HepG2 (cell line): ENCODE data around the gene CTTNBP2NL. TPM values are rescaled to one million over a fixed set of nuclear protein-coding genes. Genes with fewer than 3 reads are reported as not detected.

ENCODE experiments used
- ATAC-seq: fragments of 200-7000 bp; cut with Tn5 transposase; 3 replicates; pipeline ENCODE4 v1.9.1; 2020; ENCODE audit warnings: mild to moderate bottlenecking, moderate library complexity
- BruUV-seq: library from RNA; stranded (reverse); fragments of 400-500 nt; replicated peaks from 2 replicates; lab custom pipeline; 2021; lab: Mats Ljungman, UMichigan
- CTCF ChIA-PET: fragments of 300-600 bp; formaldehyde crosslinking; extraction: SDS; loops from one replicate; lab custom pipeline; 2021; ENCODE audit warnings: low total read pairs, inconsistent platforms, low intra/inter-chr PET ratio; lab: Yijun Ruan, JAX
- POLR2A ChIA-PET: fragments of 350-600 bp; sonication (Branson Sonifier 250); formaldehyde crosslinking; loops from one replicate; lab custom pipeline; 2020; ENCODE audit warnings: antibody characterized with exemption, inconsistent platforms; lab: Yijun Ruan, JAX
- DNase-seq: peaks from one replicate; pipeline ENCODE4 v3.0.0-alpha.2; 2015; ENCODE audit warnings: low spot score
- FAIRE-seq: peaks from 3 replicates; lab custom pipeline; 2011; peaks lifted over from hg19 to GRCh38; lab: Jason Lieb, UNC
- H2AFZ ChIP-seq: one replicate; pipeline ENCODE4 v1.6.1; 2011; ENCODE audit warnings: low read length, inconsistent platforms
- H3K27ac ChIP-seq: fragments of 300-600 bp; 3 replicates; pipeline ENCODE4 v1.8.0; 2011; ENCODE audit warnings: mixed run types, mild to moderate bottlenecking, mixed read lengths, low read length, inconsistent platforms; ENCODE audit not compliant: insufficient read depth; ENCODE audit errors: extremely low read length
- H3K27me3 ChIP-seq, 2 experiments: fragments of 200-600 bp in 1 of 2; 2 replicates in 1 of 2; 3 replicates in 1 of 2; pipeline versions ENCODE4 v1.6.0 to v1.8.0; 2011; ENCODE audit warnings: low read length in 2 of 2, mild to moderate bottlenecking in 2 of 2, moderate library complexity in 2 of 2, inconsistent platforms in 1 of 2; ENCODE audit not compliant: insufficient read depth in 2 of 2, control insufficient read depth in 1 of 2
- H3K36me3 ChIP-seq, 2 experiments: fragments of 200-600 bp in 1 of 2; replicated peaks in 1 of 2; 2 replicates in 1 of 2; 3 replicates in 1 of 2; pipeline versions ENCODE4 v1.5.1 to v1.8.0; 2011; ENCODE audit warnings: low read length in 2 of 2, inconsistent platforms in 1 of 2; ENCODE audit not compliant: insufficient read depth in 2 of 2, control insufficient read depth in 1 of 2
- H3K4me1 ChIP-seq: 2 replicates; pipeline ENCODE4 v1.5.1; 2012; ENCODE audit warnings: low read length, inconsistent platforms; ENCODE audit not compliant: insufficient read depth
- H3K4me2 ChIP-seq: 2 replicates; pipeline ENCODE4 v1.6.0; 2011; ENCODE audit warnings: low read depth, low read length, inconsistent platforms
- H3K4me3 ChIP-seq, 3 experiments: fragments of 200-600 bp in 1 of 3; sonication (generic), shearing (Covaris generic) in 1 of 3; replicated peaks in 1 of 3; 2 replicates each; pipeline ENCODE4 v1.5.1; 2011 to 2016; ENCODE audit warnings: low read length in 3 of 3, inconsistent platforms in 2 of 3, low read depth in 2 of 3, mild to moderate bottlenecking in 2 of 3, control low read depth in 1 of 3, mixed read lengths in 1 of 3; ENCODE audit not compliant: insufficient read depth in 1 of 3
- H3K79me2 ChIP-seq: one replicate; pipeline ENCODE4 v1.6.1; 2011; ENCODE audit warnings: low read length, inconsistent platforms; ENCODE audit not compliant: insufficient read depth
- H3K9ac ChIP-seq: 2 replicates; pipeline ENCODE4 v1.6.0; 2011; ENCODE audit warnings: mild to moderate bottlenecking, low read depth, low read length, inconsistent platforms; ENCODE audit not compliant: insufficient read depth
- H3K9me3 ChIP-seq: 2 replicates; pipeline ENCODE4 v1.5.1; 2012; ENCODE audit warnings: mild to moderate bottlenecking, low read length
- H4K20me1 ChIP-seq: 2 replicates; pipeline ENCODE4 v1.6.0; 2011; ENCODE audit warnings: inconsistent platforms, mild to moderate bottlenecking, low read length, moderate library complexity; ENCODE audit not compliant: insufficient read depth
- DR1 ChIP-seq: sonication (generic); formaldehyde crosslinking; IDR thresholded peaks from 2 replicates; pipeline ENCODE4 v1.8.0; 2021; ENCODE audit warnings: mild to moderate bottlenecking, missing genetic modification reagents, inconsistent platforms
- GLI4 ChIP-seq: sonication (generic); formaldehyde crosslinking; IDR thresholded peaks from 2 replicates; pipeline ENCODE4 v1.5.1; 2020; ENCODE audit warnings: missing genetic modification reagents, mild to moderate bottlenecking, moderate library complexity, borderline replicate concordance
- GTF3A ChIP-seq: sonication (generic); formaldehyde crosslinking; conservative IDR thresholded peaks from 2 replicates; pipeline ENCODE4 v1.4.0; 2020; ENCODE audit warnings: mild to moderate bottlenecking, missing genetic modification reagents
- HMG20B ChIP-seq: conservative IDR thresholded peaks from 2 replicates; pipeline ENCODE4 v1.6.1; 2016; ENCODE audit warnings: missing genetic modification reagents, missing compliant biosample characterization
- HNRNPK ChIP-seq: fragments of 200-400 bp; formaldehyde crosslinking; IDR thresholded peaks from 2 replicates; pipeline ENCODE4 v1.6.1; 2018; ENCODE audit warnings: low read length, low read depth, moderate library complexity, mild to moderate bottlenecking; ENCODE audit not compliant: poor library complexity, severe bottlenecking
- IKZF1 ChIP-seq: fragments of 450-650 bp; IDR thresholded peaks from 2 replicates; pipeline ENCODE4 v1.7.1; 2016
- KAT2B ChIP-seq: fragments of 150-350 bp; IDR thresholded peaks from 2 replicates; pipeline ENCODE4 v1.6.1; 2014; ENCODE audit warnings: low read depth, low read length, borderline replicate concordance
- MAFK ChIP-seq, 2 experiments: IDR thresholded peaks in 1 of 2; conservative IDR thresholded peaks in 1 of 2; 2 replicates each; pipeline ENCODE4 v1.6.1; 2011; ENCODE audit warnings: improper control_type of control experiment in 2 of 2, low read length in 2 of 2
- MED1 ChIP-seq: sonication (generic); formaldehyde crosslinking; IDR thresholded peaks from 2 replicates; pipeline ENCODE4 v1.4.0; 2020; ENCODE audit warnings: missing genetic modification reagents
- MEIS1 ChIP-seq: sonication (generic); formaldehyde crosslinking; IDR thresholded peaks from 2 replicates; pipeline ENCODE4 v1.9.0; 2021; ENCODE audit warnings: mild to moderate bottlenecking, missing genetic modification reagents, moderate library complexity, borderline replicate concordance
- MLLT10 ChIP-seq: sonication (generic); formaldehyde crosslinking; IDR thresholded peaks from 2 replicates; pipeline ENCODE4 v1.4.0; 2020; ENCODE audit warnings: missing genetic modification reagents
- MTA3 ChIP-seq: sonication (generic); formaldehyde crosslinking; IDR thresholded peaks from 2 replicates; pipeline ENCODE4 v1.4.0; 2020; ENCODE audit warnings: missing genetic modification reagents
- PHF5A ChIP-seq: IDR thresholded peaks from one replicate; pipeline ENCODE4 v1.6.1; 2018; ENCODE audit warnings: low read depth, missing genetic modification reagents; ENCODE audit not compliant: unreplicated experiment
- RAD21 ChIP-seq: fragments of 450-650 bp; formaldehyde crosslinking; IDR thresholded peaks from 2 replicates; pipeline ENCODE4 v1.5.0; 2020; ENCODE audit warnings: mild to moderate bottlenecking
- SOX5 ChIP-seq: IDR thresholded peaks from 2 replicates; pipeline ENCODE4 v1.6.1; 2016; ENCODE audit warnings: borderline replicate concordance
- ZFY ChIP-seq: sonication (generic); formaldehyde crosslinking; IDR thresholded peaks from 2 replicates; pipeline ENCODE4 v1.4.0; 2020; ENCODE audit warnings: missing genetic modification reagents
- ZNF124 ChIP-seq: sonication (generic); formaldehyde crosslinking; IDR thresholded peaks from 2 replicates; pipeline ENCODE4 v1.4.0; 2020; ENCODE audit warnings: missing genetic modification reagents
- ZNF160 ChIP-seq: sonication (generic); formaldehyde crosslinking; IDR thresholded peaks from 2 replicates; pipeline ENCODE4 v1.8.0; 2022; ENCODE audit warnings: mild to moderate bottlenecking, inconsistent platforms, missing genetic modification reagents
- ZNF234 ChIP-seq: sonication (generic); formaldehyde crosslinking; conservative IDR thresholded peaks from 2 replicates; pipeline ENCODE4 v1.5.1; 2020; ENCODE audit warnings: mild to moderate bottlenecking, missing genetic modification reagents
- ZNF367 ChIP-seq: sonication (generic); formaldehyde crosslinking; IDR thresholded peaks from 2 replicates; pipeline ENCODE4 v1.4.0; 2020; ENCODE audit warnings: missing genetic modification reagents, borderline replicate concordance
- ZNF761 ChIP-seq: sonication (generic); formaldehyde crosslinking; conservative IDR thresholded peaks from 2 replicates; pipeline ENCODE4 v1.4.0; 2020; ENCODE audit warnings: mild to moderate bottlenecking, missing genetic modification reagents
- ZNF878 ChIP-seq: sonication (generic); formaldehyde crosslinking; IDR thresholded peaks from 2 replicates; pipeline ENCODE4 v1.8.1; 2023; ENCODE audit warnings: mild to moderate bottlenecking, missing genetic modification reagents, moderate library complexity
- WGBS: methylation state at CpG from one replicate; pipeline ENCODE4 v1.1.6; 2017; ENCODE audit warnings: low lambda C conversion rate; 5-methylcytosine and 5-hydroxymethylcytosine counted together
- in situ Hi-C: cut with HindIII; loops from 2 replicates; pipeline ENCODE4 v1.10.0; 2017; ENCODE audit warnings: low pct_unique_long_range_greater_than_20kb; ENCODE audit not compliant: extremely low pct_ligation_motif_present
- intact Hi-C: fragments of 100-400 bp; cut with micrococcal nuclease; formaldehyde crosslinking; loops from one replicate; pipeline ENCODE4 v1.10.0; 2022; ENCODE audit not compliant: unreplicated experiment
- polyA plus RNA-seq, 8 experiments: library from polyadenylated mRNA; depleted of rRNA in 3 of 8; stranded (reverse) in 7 of 8; unstranded in 1 of 8; fragments of >200 nt; fragmentation: Illumina TruSeq in 4 of 8; extraction: Trizol in 4 of 8; gene quantifications; 2 replicates each; pipeline versions ENCODE4 v1.2.1 to v1.2.3, GENCODE V29; 2011 to 2016; ENCODE audit warnings: low read depth in 4 of 8, missing spikeins in 1 of 8, mixed read lengths in 1 of 8; ENCODE audit not compliant: insufficient read depth in 1 of 8
- total RNA-seq, 5 experiments: library from RNA; depleted of rRNA; stranded (reverse); fragments of >200 nt; fragmentation: Illumina TruSeq; extraction: Trizol; gene quantifications; 2 replicates each; pipeline ENCODE4 v1.2.3, GENCODE V29; 2016; ENCODE audit warnings: low read depth in 1 of 5
- TF ChIP-seq, protein P1 (sequence below): IDR thresholded peaks from 2 replicates; pipeline ENCODE4 v1.6.1; 2018; ENCODE audit warnings: missing genetic modification reagents

Gene CTTNBP2NL
- total and polyA plus RNA-seq, 2 of the 13 experiments (the other 11 are each of a cell fraction or from before 2014, with no cell fraction given): 2.1 to 4.1 TPM

DNA sequence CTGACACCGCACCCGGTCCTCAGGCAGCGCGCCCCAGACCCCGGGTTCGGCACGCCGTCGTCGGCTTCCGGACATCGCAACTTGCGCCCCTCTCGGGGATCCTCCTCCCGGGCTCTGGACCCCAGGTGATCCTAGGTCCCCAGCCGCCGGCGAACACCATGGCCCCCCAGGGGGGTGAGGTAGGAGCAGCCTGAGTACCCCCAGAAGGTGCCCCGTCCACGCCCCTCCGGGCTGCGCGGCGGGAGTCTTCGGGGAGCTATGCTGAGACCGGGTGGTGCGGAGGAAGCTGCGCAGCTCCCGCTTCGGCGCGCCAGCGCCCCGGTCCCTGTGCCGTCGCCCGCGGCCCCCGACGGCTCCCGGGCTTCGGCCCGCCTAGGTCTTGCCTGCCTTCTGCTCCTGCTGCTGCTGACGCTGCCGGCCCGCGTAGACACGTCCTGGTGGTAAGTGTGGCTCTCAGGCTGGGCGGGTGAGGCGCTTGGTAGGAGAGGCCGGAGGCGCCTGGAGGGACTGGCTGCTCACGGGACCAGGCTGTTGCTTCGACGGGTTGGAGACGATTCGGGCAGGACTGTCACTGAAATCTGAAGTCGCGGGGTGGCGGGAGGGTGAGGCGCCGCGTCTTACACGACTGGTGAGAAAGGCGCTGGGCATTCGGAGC is 113.1 kb downstream of the CTTNBP2NL start (continued):
- TF ChIP-seq, protein P1, sequence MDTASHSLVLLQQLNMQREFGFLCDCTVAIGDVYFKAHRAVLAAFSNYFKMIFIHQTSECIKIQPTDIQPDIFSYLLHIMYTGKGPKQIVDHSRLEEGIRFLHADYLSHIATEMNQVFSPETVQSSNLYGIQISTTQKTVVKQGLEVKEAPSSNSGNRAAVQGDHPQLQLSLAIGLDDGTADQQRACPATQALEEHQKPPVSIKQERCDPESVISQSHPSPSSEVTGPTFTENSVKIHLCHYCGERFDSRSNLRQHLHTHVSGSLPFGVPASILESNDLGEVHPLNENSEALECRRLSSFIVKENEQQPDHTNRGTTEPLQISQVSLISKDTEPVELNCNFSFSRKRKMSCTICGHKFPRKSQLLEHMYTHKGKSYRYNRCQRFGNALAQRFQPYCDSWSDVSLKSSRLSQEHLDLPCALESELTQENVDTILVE: no peak
- TF ChIP-seq ZNF160: no peak
- no peak for TF ChIP-seq MTA3 (CRISPR knock-in tag)
- no peak for TF ChIP-seq DR1
- TF ChIP-seq ZNF124: no peak

DNA sequence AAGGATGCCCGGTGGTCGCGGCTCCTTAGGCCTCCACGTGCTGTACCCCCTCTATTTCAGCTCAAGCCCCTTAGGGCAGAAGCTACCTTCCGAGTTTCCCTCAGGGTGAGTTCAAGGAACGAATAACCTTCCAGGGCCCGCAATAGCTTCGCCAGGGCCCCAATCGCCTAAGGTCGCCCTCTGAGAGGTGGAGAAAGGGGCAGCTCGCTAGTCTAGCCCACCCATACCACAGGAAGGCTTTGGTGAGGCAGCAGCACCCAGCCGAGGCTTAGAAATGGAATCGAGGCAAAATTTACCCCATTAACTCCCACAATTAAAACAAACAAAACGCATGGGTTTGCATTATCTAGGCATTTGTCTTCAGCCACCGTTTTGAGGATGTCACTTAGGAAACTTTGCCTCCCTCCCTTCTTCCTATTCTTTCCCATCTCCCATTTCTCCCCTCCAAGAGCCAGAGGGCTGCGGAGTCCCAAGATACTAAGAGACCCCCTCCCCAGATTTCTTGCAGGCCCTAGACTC is 113.7 kb downstream of the CTTNBP2NL start:
- CTCF ChIA-PET: no interaction called here
- Histone ChIP-seq H2AFZ (no peak overlapping the region), H3K4me3 (no peak overlapping the region), H3K9ac (no peak overlapping the region), H3K27ac (no peak overlapping the region), H3K4me2 (no peak overlapping the region), H3K4me1 (peaks cover 14% of the 10 kb centered on the region), H3K36me3 (no peaks in the 10 kb centered on the region), H3K79me2 (no peaks in the 10 kb centered on the region), H3K9me3 (no peaks in the 10 kb centered on the region), H3K27me3 (peaks cover 7 to 77% of the 10 kb centered on the region in 2 experiments; a peak in 4 of 5 replicates), H4K20me1 (peaks cover 2% of the 10 kb centered on the region; the same call in 1 of the 2 replicates)
- TF ChIP-seq ZNF367 (CRISPR knock-in tag) (no peak), KAT2B (no peak), ZFY (no peak), IKZF1 (no peak), MAFK (conservative IDR thresholded peaks at IDR 0.05 in 1 of 2, IDR thresholded peaks at IDR 0.05 in 1 of 2; ENCODE audit: low read length in 2 of 2) (no peak), MED1 (no peak), GTF3A (CRISPR knock-in tag) (no peak), ZNF761 (CRISPR knock-in tag) (no peak), HMG20B (CRISPR knock-in tag) (no peak), RAD21 (CRISPR knock-in tag) (no peak), ZNF878 (no peak), MLLT10 (CRISPR knock-in tag) (no peak), PHF5A (CRISPR knock-in tag) (no peak), MEIS1 (CRISPR knock-in tag) (no peak), HNRNPK (no peak), ZNF234 (CRISPR knock-in tag) (no peak), SOX5 (CRISPR knock-in tag) (no peak), GLI4 (CRISPR knock-in tag) (no peak)
- DNase-seq: no peak
- intact Hi-C loops: no loop called here
- in situ Hi-C loops: loop anchor here (10.0 kb wide), 1 partner anchor 195 kb away; the partner anchor contains the start of gene RHOC
- no TSS peak for BruUV-seq
- 53% methylated on average over 16 of the region's 16 CpGs for WGBS
- ATAC-seq: no peak
- FAIRE-seq: no peak
- POLR2A ChIA-PET: no interaction called here
